Sigmoid colon (tissue), 4 donors: Measurements from ENCODE around the gene HNRNPAB.

Experiments
- CTCF ChIP-seq, 4 experiments: fragments of 450-650 bp in 3 of 4; fragments of 200-600 bp in 1 of 4; IDR thresholded peaks; one replicate each; pipeline ENCODE4 v1.5.1; 2016 to 2019; ENCODE audit warnings: antibody characterized with exemption in 4 of 4, mild to moderate bottlenecking in 3 of 4, moderate library complexity in 2 of 4
- POLR2A ChIP-seq, 2 donors: fragments of 450-650 bp; IDR thresholded peaks; one replicate each; pipeline ENCODE4 v1.6.1; 2016; ENCODE audit warnings: antibody characterized with exemption in 2 of 2, mild to moderate bottlenecking in 2 of 2, moderate library complexity in 2 of 2
- POLR2AphosphoS5 ChIP-seq, 4 donors: sonication (generic); formaldehyde crosslinking; IDR thresholded peaks; one replicate each; pipeline ENCODE4 v1.6.1; 2017; ENCODE audit warnings: antibody characterized with exemption in 4 of 4

DNA sequence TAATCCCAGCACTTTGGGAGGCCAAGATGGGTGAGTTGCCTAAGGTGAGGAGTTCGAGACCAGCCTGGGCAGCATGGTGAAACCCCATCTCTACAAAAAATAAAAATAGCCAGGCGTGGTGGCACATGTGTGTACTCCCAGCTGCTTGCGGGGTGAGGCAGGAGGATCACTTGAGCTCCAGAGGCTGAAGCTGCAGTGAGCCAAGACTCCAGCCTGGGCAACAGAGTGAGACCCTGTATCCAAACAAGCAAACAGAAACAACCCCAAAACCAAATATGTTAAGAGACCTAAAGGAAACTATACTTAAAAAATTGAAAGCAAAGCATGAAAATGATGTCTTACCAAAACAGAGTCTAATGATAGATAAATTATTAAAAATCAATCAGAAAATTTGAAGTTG lies 12.4 kb downstream of the HNRNPAB start:
- TF ChIP-seq POLR2A (IDR thresholded peaks at IDR 0.05) (no peak), POLR2AphosphoS5 (IDR thresholded peaks at IDR 0.05) (no peak), CTCF (IDR thresholded peaks at IDR 0.05) (no peak)
